GM12875 (cell line): ENCODE data around the gene CEP162.

Experiments used
- H3K4me3 ChIP-seq: one replicate; pipeline ENCODE4 v1.5.1; 2011; ENCODE audit warnings: low read depth, low read length, control low read depth
- TF ChIP-seq, protein P1 (sequence below): IDR thresholded peaks from 2 replicates; pipeline ENCODE4 v1.5.1; 2011; ENCODE audit warnings: low read depth, mild to moderate bottlenecking, control low read depth, inconsistent platforms, low read length, moderate library complexity, borderline replicate concordance; ENCODE audit not compliant: insufficient read depth

The CEP162 gene

GRCh38 chr6:84082689-84083265 lies 144.7 kb downstream of the CEP162 start:
- TF ChIP-seq, protein P1, sequence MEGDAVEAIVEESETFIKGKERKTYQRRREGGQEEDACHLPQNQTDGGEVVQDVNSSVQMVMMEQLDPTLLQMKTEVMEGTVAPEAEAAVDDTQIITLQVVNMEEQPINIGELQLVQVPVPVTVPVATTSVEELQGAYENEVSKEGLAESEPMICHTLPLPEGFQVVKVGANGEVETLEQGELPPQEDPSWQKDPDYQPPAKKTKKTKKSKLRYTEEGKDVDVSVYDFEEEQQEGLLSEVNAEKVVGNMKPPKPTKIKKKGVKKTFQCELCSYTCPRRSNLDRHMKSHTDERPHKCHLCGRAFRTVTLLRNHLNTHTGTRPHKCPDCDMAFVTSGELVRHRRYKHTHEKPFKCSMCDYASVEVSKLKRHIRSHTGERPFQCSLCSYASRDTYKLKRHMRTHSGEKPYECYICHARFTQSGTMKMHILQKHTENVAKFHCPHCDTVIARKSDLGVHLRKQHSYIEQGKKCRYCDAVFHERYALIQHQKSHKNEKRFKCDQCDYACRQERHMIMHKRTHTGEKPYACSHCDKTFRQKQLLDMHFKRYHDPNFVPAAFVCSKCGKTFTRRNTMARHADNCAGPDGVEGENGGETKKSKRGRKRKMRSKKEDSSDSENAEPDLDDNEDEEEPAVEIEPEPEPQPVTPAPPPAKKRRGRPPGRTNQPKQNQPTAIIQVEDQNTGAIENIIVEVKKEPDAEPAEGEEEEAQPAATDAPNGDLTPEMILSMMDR: no peak
- no peak overlapping the region for H3K4me3 ChIP-seq

GRCh38 chr6:84081222-84081621 lies 146.2 kb downstream of the CEP162 start:
- H3K4me3 ChIP-seq: no peak overlapping the region
- TF ChIP-seq, protein P1: no peak

- TF ChIP-seq, protein P1: no peak
- H3K4me3 ChIP-seq: no peak overlapping the region
Observed at GRCh38 chr6:84078335-84078734, 149.1 kb downstream of the CEP162 start.

DNA sequence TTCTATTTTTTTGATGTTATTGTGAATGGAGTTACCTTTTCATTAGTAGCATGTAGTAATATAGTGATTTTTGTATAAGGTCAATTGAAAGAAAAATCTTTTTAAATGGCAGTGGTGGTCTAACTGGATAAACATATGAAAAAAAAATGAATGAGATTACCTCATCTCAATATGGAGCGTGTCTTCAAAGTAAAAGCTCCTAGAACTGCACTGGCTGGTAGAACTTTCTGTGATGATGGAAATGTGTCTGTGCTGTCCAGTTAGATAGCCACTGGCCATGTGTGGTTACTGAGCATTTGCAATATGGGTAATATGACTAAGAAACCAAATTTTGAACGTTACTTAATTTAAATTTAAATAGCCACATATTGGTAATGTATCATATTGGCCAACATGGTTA lies 149.8 kb downstream of the CEP162 start:
- TF ChIP-seq, protein P1: no peak
- no peak overlapping the region for H3K4me3 ChIP-seq

DNA sequence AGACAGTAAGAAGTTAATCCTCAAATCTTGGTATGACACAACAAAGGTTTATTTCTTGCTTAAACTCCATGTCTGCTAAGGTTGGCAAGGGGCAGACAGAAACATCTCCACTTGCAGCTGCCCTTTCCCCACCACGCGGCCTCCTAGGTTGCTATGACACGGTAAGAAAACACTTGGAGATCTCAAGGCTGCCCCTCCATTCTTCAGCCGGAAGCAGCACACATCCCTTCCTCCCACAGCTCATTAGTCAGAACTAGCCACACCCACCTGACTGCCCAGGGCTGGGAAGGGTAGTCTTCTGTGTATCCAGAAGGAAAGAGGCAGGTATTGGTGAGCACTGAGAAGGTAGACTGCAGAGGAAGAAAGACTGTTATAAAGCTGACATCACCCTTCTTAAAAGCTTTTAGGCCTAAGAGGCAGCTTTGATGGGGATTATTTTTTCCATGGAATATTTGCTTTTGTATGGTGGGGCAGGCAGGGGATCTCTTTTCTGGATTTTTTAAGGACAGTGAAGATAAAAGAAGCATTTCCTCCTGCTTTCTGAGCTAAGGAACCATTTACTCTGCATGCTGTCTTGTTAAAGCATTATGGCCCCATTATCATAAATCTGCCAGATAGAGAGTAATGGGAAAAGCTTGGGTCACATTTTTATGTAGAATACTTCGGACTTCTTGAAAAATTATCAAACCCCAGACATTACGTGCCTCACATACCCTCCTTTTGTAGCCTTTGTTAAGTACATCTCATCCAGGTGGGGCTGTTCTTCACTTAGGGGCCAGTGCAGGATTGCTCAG lies 152.3 kb downstream of the CEP162 start:
- no peak overlapping the region for H3K4me3 ChIP-seq
- TF ChIP-seq, protein P1: no peak
